Endothelial cell of umbilical vein (primary cell): ENCODE measurements around the gene PIK3CG. TPM values are rescaled to one million over a fixed set of nuclear protein-coding genes. Genes with fewer than 3 reads are reported as not detected.

Experiments used
- BruUV-seq: library from RNA; stranded (reverse); fragments of 400-500 nt; replicated peaks from 2 replicates; lab custom pipeline; 2021; lab: Mats Ljungman, UMichigan
- CTCF ChIA-PET: fragments of 300-600, 350-600 bp; sonication (Branson Sonifier 250); formaldehyde crosslinking; loops from one replicate; lab custom pipeline; 2021; ENCODE audit warnings: antibody characterized with exemption, inconsistent platforms; lab: Charles Lee
- POLR2A ChIA-PET: fragments of 300-600, 350-600 bp; sonication (Branson Sonifier 250); formaldehyde crosslinking; loops from one replicate; lab custom pipeline; 2021; ENCODE audit warnings: antibody characterized with exemption, inconsistent platforms; lab: Charles Lee
- DNase-seq: peaks from one replicate; pipeline ENCODE4 v3.0.0-alpha.2; 2011; ENCODE audit warnings: low read depth, low spot score
- FAIRE-seq: peaks from 2 replicates; lab custom pipeline; 2011; peaks lifted over from hg19 to GRCh38; lab: Jason Lieb, UNC
- H2AFZ ChIP-seq: 2 replicates; pipeline ENCODE4 v1.6.0; 2012; ENCODE audit warnings: low read depth, low read length, control low read depth, inconsistent platforms
- H3K27ac ChIP-seq: 2 replicates; pipeline ENCODE4 v1.5.1; 2011; ENCODE audit warnings: low read depth, mild to moderate bottlenecking, control low read depth, low read length, moderate library complexity; ENCODE audit not compliant: insufficient read depth
- H3K27me3 ChIP-seq, 2 experiments: 2 replicates each; pipeline versions ENCODE4 v1.6.0 to v1.6.1; 2011; ENCODE audit warnings: low read length in 2 of 2, mixed read lengths in 1 of 2; ENCODE audit not compliant: control insufficient read depth in 2 of 2, insufficient read depth in 2 of 2
- H3K36me3 ChIP-seq, 2 experiments: 2 replicates in 1 of 2; 3 replicates in 1 of 2; pipeline ENCODE4 v1.5.1; 2011; ENCODE audit warnings: low read length in 2 of 2, mild to moderate bottlenecking in 1 of 2, moderate library complexity in 1 of 2; ENCODE audit not compliant: control insufficient read depth in 2 of 2, insufficient read depth in 2 of 2; ENCODE audit errors: extremely low read depth in 1 of 2
- H3K4me1 ChIP-seq: 3 replicates; pipeline ENCODE4 v1.5.1; 2011; ENCODE audit warnings: mild to moderate bottlenecking, low read length; ENCODE audit not compliant: control insufficient read depth, insufficient read depth; ENCODE audit errors: extremely low read depth
- H3K4me2 ChIP-seq: 2 replicates; pipeline ENCODE4 v1.6.1; 2011; ENCODE audit warnings: low read length, control low read depth, mixed read lengths; ENCODE audit not compliant: insufficient read depth
- H3K4me3 ChIP-seq, 3 experiments: fragments of 200-600 bp in 1 of 3; sonication (generic), shearing (Covaris generic) in 1 of 3; replicated peaks in 1 of 3; 2 replicates each; pipeline ENCODE4 v1.5.1; 2011 to 2016; ENCODE audit warnings: control low read depth in 3 of 3, low read length in 3 of 3, mild to moderate bottlenecking in 2 of 3, inconsistent platforms in 1 of 3, low read depth in 1 of 3, moderate library complexity in 1 of 3; ENCODE audit not compliant: insufficient read depth in 1 of 3
- H3K79me2 ChIP-seq: 2 replicates; pipeline ENCODE4 v1.6.0; 2012; ENCODE audit warnings: low read length, inconsistent platforms; ENCODE audit not compliant: control insufficient read depth, insufficient read depth
- H3K9ac ChIP-seq: replicated peaks from 2 replicates; pipeline ENCODE3; 2011; ENCODE audit warnings: low read length, control low read depth; ENCODE audit not compliant: insufficient read depth; ENCODE audit errors: extremely low read depth
- H3K9me1 ChIP-seq: replicated peaks from 3 replicates; pipeline ENCODE4 v1.6.0; 2011; ENCODE audit warnings: mild to moderate bottlenecking, low read length; ENCODE audit not compliant: control insufficient read depth, insufficient read depth; ENCODE audit errors: extremely low read depth
- H3K9me3 ChIP-seq: replicated peaks from 2 replicates; pipeline ENCODE4 v1.5.1; 2012; ENCODE audit warnings: low read length, inconsistent platforms; ENCODE audit not compliant: control insufficient read depth, insufficient read depth
- H4K20me1 ChIP-seq: replicated peaks from 2 replicates; pipeline ENCODE3; 2011; ENCODE audit warnings: mild to moderate bottlenecking, low read length; ENCODE audit not compliant: control insufficient read depth, insufficient read depth; ENCODE audit errors: extremely low read depth
- EZH2 ChIP-seq: IDR thresholded peaks from 2 replicates; pipeline ENCODE4 v1.6.1; 2012; ENCODE audit warnings: borderline replicate concordance, low read depth, mild to moderate bottlenecking, moderate library complexity, low read length, inconsistent platforms; ENCODE audit not compliant: severe bottlenecking
- FOS ChIP-seq: IDR thresholded peaks from 2 replicates; pipeline ENCODE4 v1.6.1; 2011; ENCODE audit warnings: mild to moderate bottlenecking, low read length, moderate library complexity, borderline replicate concordance; ENCODE audit not compliant: insufficient read depth
- GATA2 ChIP-seq: IDR thresholded peaks from 2 replicates; pipeline ENCODE4 v1.7.0; 2011; ENCODE audit warnings: low read depth, mild to moderate bottlenecking, moderate library complexity, mixed read lengths, low read length; ENCODE audit not compliant: insufficient read length, insufficient read depth
- JUN ChIP-seq: IDR thresholded peaks from 2 replicates; pipeline ENCODE4 v1.6.1; 2011; ENCODE audit warnings: borderline replicate concordance, low read depth; ENCODE audit not compliant: insufficient read length, insufficient read depth
- MYC ChIP-seq: IDR thresholded peaks from one replicate; pipeline ENCODE4 v1.6.1; 2011; ENCODE audit warnings: mild to moderate bottlenecking, low read depth, low read length
- POLR2A ChIP-seq: IDR thresholded peaks from 2 replicates; pipeline ENCODE4 v1.6.1; 2012; ENCODE audit warnings: low read depth, mild to moderate bottlenecking, control low read depth, low read length
- POLR2AphosphoS5 ChIP-seq: IDR thresholded peaks from 2 replicates; pipeline ENCODE4 v1.6.1; 2012; ENCODE audit warnings: low read depth, mild to moderate bottlenecking, control low read depth, low read length, moderate library complexity; ENCODE audit not compliant: insufficient read depth
- dilution Hi-C: fragments of 300-500 bp; cut with MboI; formaldehyde crosslinking; loops from one replicate; pipeline ENCODE4 v1.15.0; 2019; ENCODE audit warnings: low sequenced_read_pairs; ENCODE audit not compliant: extremely low pct_ligation_motif_present
- intact Hi-C: fragments of 100-400 bp; cut with micrococcal nuclease; formaldehyde crosslinking; loops from one replicate; pipeline ENCODE4 v1.10.0; 2022
- polyA plus RNA-seq, 4 experiments: library from polyadenylated mRNA; depleted of rRNA in 3 of 4; stranded (reverse) in 3 of 4; unstranded in 1 of 4; fragments of >200 nt; gene quantifications; 2 replicates each; pipeline versions ENCODE4 v1.2.1 to v1.2.3, GENCODE V29; 2011 to 2012; ENCODE audit warnings: missing spikeins in 1 of 4
- total RNA-seq: library from RNA; stranded (reverse); gene quantifications from 2 replicates; pipeline ENCODE4 v1.2.3, GENCODE V29; 2021
- TF ChIP-seq, protein P1 (sequence below): IDR thresholded peaks from 2 replicates; pipeline ENCODE4 v1.6.1; 2011; ENCODE audit not compliant: insufficient read depth, insufficient read length
- TF ChIP-seq, protein P2 (sequence below), 2 donors: IDR thresholded peaks; 1 replicate in 1 of 2; 2 replicates in 1 of 2; pipeline ENCODE4 v1.5.1; 2011; ENCODE audit warnings: low read length in 2 of 2, mild to moderate bottlenecking in 2 of 2, moderate library complexity in 2 of 2, control low read depth in 1 of 2, inconsistent platforms in 1 of 2, low read depth in 1 of 2; ENCODE audit not compliant: insufficient read depth in 1 of 2; ENCODE audit errors: extremely low read depth in 1 of 2

PIK3CG gene
- total and polyA plus RNA-seq, 2 donors (not counting 3 experiments of a cell fraction or from before 2014, with no cell fraction given): 1.2 to 6.2 TPM

DNA sequence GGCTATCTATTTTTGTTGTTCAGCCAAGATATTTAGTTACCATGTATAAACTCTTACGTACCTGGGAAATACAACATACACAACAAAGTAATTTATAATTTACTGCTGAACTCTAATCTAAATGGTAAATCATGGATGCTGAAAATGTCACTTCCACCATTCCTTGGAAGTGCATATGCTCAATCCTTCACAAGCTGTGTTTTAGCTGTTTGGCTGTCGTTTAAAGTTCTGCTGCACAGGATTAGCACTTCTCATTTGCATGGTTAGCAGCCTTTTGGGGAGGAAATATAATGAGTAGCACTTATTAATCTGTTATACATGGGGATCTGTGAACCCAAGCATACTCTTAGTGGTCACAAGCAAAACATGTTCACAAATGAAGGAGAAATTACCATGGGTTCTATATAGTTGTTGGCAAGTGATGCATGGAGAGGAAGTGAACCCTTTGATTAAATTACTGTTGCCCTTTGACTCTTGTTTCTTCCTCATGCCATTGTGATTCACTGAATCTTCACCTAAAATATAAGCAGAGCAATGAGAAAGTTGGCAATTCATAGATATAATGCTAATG lies 18.5 kb downstream of the PIK3CG start:
- intact Hi-C loops: no loop called here
- dilution Hi-C loops: no loop called here
- Histone ChIP-seq H3K27ac (no peak overlapping the region), H3K9me1 (no peaks in the 10 kb centered on the region), H3K4me1 (no peaks in the 10 kb centered on the region), H4K20me1 (no peaks in the 10 kb centered on the region), H3K9me3 (no peaks in the 10 kb centered on the region), H3K36me3 (no peaks in the 10 kb centered on the region), H3K4me2 (no peak overlapping the region), H3K79me2 (no peaks in the 10 kb centered on the region), H2AFZ (no peak overlapping the region), H3K9ac (no peak overlapping the region), H3K4me3 (no peak overlapping the region), H3K27me3 (no peaks in the 10 kb centered on the region)
- TF ChIP-seq GATA2: no peak
- TF ChIP-seq, protein P1, sequence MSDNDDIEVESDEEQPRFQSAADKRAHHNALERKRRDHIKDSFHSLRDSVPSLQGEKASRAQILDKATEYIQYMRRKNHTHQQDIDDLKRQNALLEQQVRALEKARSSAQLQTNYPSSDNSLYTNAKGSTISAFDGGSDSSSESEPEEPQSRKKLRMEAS: no peak
- no peak for TF ChIP-seq MYC
- TF ChIP-seq, protein P2, sequence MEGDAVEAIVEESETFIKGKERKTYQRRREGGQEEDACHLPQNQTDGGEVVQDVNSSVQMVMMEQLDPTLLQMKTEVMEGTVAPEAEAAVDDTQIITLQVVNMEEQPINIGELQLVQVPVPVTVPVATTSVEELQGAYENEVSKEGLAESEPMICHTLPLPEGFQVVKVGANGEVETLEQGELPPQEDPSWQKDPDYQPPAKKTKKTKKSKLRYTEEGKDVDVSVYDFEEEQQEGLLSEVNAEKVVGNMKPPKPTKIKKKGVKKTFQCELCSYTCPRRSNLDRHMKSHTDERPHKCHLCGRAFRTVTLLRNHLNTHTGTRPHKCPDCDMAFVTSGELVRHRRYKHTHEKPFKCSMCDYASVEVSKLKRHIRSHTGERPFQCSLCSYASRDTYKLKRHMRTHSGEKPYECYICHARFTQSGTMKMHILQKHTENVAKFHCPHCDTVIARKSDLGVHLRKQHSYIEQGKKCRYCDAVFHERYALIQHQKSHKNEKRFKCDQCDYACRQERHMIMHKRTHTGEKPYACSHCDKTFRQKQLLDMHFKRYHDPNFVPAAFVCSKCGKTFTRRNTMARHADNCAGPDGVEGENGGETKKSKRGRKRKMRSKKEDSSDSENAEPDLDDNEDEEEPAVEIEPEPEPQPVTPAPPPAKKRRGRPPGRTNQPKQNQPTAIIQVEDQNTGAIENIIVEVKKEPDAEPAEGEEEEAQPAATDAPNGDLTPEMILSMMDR (IDR thresholded peaks at IDR 0.05; ENCODE audit: extremely low read depth in 1 of 2, insufficient read depth in 1 of 2, low read depth in 1 of 2, low read length in 2 of 2): no peak
- TF ChIP-seq EZH2: no peak
- TF ChIP-seq POLR2A: no peak
- no peak for TF ChIP-seq POLR2AphosphoS5
- TF ChIP-seq JUN: no peak
- TF ChIP-seq FOS: no peak
- CTCF ChIA-PET: no interaction called here
- POLR2A ChIA-PET: no interaction called here
- FAIRE-seq (no peak), DNase-seq (no peak)
- no TSS peak for BruUV-seq
